Measurements from ENCODE around the gene TMEM94. TPM values are rescaled to one million over a fixed set of nuclear protein-coding genes. Genes with fewer than 3 reads are reported as not detected.

The TMEM94 gene
- total and polyA plus RNA-seq, 8 donors, result 16.6 to 466 (median 56.5) TPM

GRCh38 chr17:75505152-75505409, 48.6 kb downstream of the TMEM94 start:
- Histone ChIP-seq H3K4me1 (peaks cover 15 to 57% (median 27%) of the 10 kb centered on the region in 4 donors), H3K27ac (no peak overlapping the region), H3K27me3 (no peaks in the 10 kb centered on the region), H3K9me3 (no peaks in the 10 kb centered on the region), H3K4me3 (no peak overlapping the region), H3K36me3 (peaks cover 33 to 88% (median 80%) of the 10 kb centered on the region in 4 donors)
- DNase-seq, result no peak
- TF ChIP-seq CTCF (IDR thresholded peaks at IDR 0.05) (no peak), EP300 (IDR thresholded peaks at IDR 0.05) (no peak)
- WGBS, 5 donors, result 73 to 85% (median 82%) methylated on average over 4 of the region's 4 CpGs
- intact Hi-C loops (cut with DNase I; ENCODE audit: low total_unique reads), result loop anchor here (10.0 kb wide), 1 partner anchor 70 kb away; no protein-coding TSS in a partner anchor

- DNase-seq, result no peak
- intact Hi-C loops (cut with DNase I; ENCODE audit: low total_unique reads), result loop anchor here (10.0 kb wide), 1 partner anchor 71 kb away; no protein-coding TSS in a partner anchor
- no peaks in the 10 kb centered on the region for H3K27me3 ChIP-seq
- H3K4me1 ChIP-seq, result peaks cover 15 to 60% (median 31%) of the 10 kb centered on the region in 4 donors
- H3K9me3 ChIP-seq, result no peaks in the 10 kb centered on the region
- WGBS, 5 donors, result 84 to 93% (median 89%) methylated on average over 14 to 15 of the region's 15 CpGs
- no peak for TF ChIP-seq CTCF (IDR thresholded peaks at IDR 0.05)
- TF ChIP-seq POLR2AphosphoS5 (IDR thresholded peaks at IDR 0.05), result no peak
- TF ChIP-seq POLR2A (IDR thresholded peaks at IDR 0.05), result no peak
- no peak for TF ChIP-seq EP300 (IDR thresholded peaks at IDR 0.05)
- H3K27ac ChIP-seq, result no peak overlapping the region
- no peak overlapping the region for H3K4me3 ChIP-seq
- H3K36me3 ChIP-seq, result peaks cover 28 to 82% (median 74%) of the 10 kb centered on the region in 4 donors
These were observed 49.2 kb downstream of the TMEM94 start for GRCh38 chr17:75505640-75506039.

GRCh38 chr17:75506134-75506533, 49.7 kb downstream of the TMEM94 start:
- no peaks in the 10 kb centered on the region for H3K27me3 ChIP-seq
- WGBS, 5 donors, result 86 to 93% (median 90%) methylated on average over 15 to 21 of the region's 21 CpGs
- peaks cover 16 to 60% (median 36%) of the 10 kb centered on the region in 4 donors for H3K4me1 ChIP-seq
- intact Hi-C loops (cut with DNase I; ENCODE audit: low total_unique reads), result loop anchor here (10.0 kb wide), 1 partner anchor 71 kb away; no protein-coding TSS in a partner anchor
- no peak for DNase-seq
- H3K36me3 ChIP-seq, result peaks cover 23 to 77% (median 69%) of the 10 kb centered on the region in 4 donors
- no peak for TF ChIP-seq CTCF (IDR thresholded peaks at IDR 0.05)
- TF ChIP-seq EP300 (IDR thresholded peaks at IDR 0.05), result no peak
- TF ChIP-seq POLR2AphosphoS5 (IDR thresholded peaks at IDR 0.05), result no peak
- TF ChIP-seq POLR2A (IDR thresholded peaks at IDR 0.05), result no peak
- no peaks in the 10 kb centered on the region for H3K9me3 ChIP-seq
- no peak overlapping the region for H3K27ac ChIP-seq
- no peak overlapping the region for H3K4me3 ChIP-seq

GRCh38 chr17:75506888-75507287, 50.5 kb downstream of the TMEM94 start:
- 87 to 95% (median 92%) methylated on average over 17 to 20 of the region's 20 CpGs for WGBS, 5 donors
- TF ChIP-seq EP300 (IDR thresholded peaks at IDR 0.05), result no peak
- TF ChIP-seq CTCF (IDR thresholded peaks at IDR 0.05), result no peak
- TF ChIP-seq POLR2A (IDR thresholded peaks at IDR 0.05), result no peak
- TF ChIP-seq POLR2AphosphoS5 (IDR thresholded peaks at IDR 0.05), result no peak
- Histone ChIP-seq H3K4me3 (no peak overlapping the region), H3K27ac (peak overlapping the region in 1 of 5 donors; percentile 89), H3K4me1 (peaks cover 23 to 60% (median 41%) of the 10 kb centered on the region in 4 donors), H3K9me3 (no peaks in the 10 kb centered on the region), H3K36me3 (peaks cover 21 to 70% (median 63%) of the 10 kb centered on the region in 4 donors), H3K27me3 (no peaks in the 10 kb centered on the region)
- intact Hi-C loops (cut with DNase I; ENCODE audit: low total_unique reads), result loop anchor here (10.0 kb wide), 1 partner anchor 72 kb away; no protein-coding TSS in a partner anchor
- DNase-seq, result no peak
